Activated CD8-positive, alpha-beta memory T cell treated with anti-CD3 and anti-CD28 coated beads, Interleukin-2, amount 50 U/mL, for 1 hour (primary cell): ENCODE results near the gene RETSAT.

Experiments
- DNase-seq: peaks from one replicate; pipeline ENCODE4 v3.0.0-alpha.2; 2020; ENCODE audit errors: extremely low read depth

The RETSAT gene

GRCh38 chr2:85308201-85308600 lies 46.1 kb downstream of the RETSAT start:
- no peak for DNase-seq

- DNase-seq = no peak
These were observed 46.8 kb downstream of the RETSAT start for GRCh38 chr2:85307527-85307897.

GRCh38 chr2:85303780-85304531 lies 50.4 kb downstream of the RETSAT start:
- no peak for DNase-seq

- DNase-seq = no peak
These were observed 52.2 kb downstream of the RETSAT start for GRCh38 chr2:85302121-85302520.
